Measurements from ENCODE around the gene SERPINA12. TPM values are rescaled to one million over a fixed set of nuclear protein-coding genes. Genes with fewer than 3 reads are reported as not detected.

The SERPINA12 gene
- total and polyA plus RNA-seq, 2 of the 13 experiments (the other 11 are each of a cell fraction or from before 2014, with no cell fraction given), result 0.08 TPM; not detected in 1

DNA sequence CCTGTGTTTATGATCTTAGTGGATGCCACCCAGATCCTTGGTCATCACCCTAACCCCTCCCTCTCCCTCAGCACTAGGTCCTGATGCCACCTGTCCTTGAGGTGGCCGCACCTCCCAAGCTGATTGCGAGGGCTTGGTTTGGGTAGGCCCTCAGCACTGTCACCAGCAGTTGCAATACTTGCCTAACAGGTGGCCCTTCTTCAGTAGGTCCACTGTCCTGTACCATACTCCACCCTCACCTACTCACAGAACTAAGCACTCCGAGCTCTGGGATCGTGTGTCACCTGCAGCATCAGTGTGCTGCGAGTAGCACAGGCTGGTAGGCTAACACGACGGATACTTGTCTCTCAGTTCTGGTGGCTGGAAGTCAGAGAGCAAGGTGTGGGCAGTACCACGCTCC is 14.0 kb upstream of the SERPINA12 start:
- CTCF ChIA-PET (ENCODE audit: low intra/inter-chr PET ratio, low total read pairs), result no interaction called here
- no peak for FAIRE-seq
- POLR2A ChIA-PET, result interaction anchor here (1.3 kb wide), 1 partner anchor 23 kb away, joined by 4 read pairs; no protein-coding TSS in a partner anchor
- H3K27ac ChIP-seq (ENCODE audit: extremely low read length, insufficient read depth, low read length), result no peak overlapping the region
- intact Hi-C loops (cut with micrococcal nuclease; ENCODE audit: unreplicated experiment) (no loop called here), in situ Hi-C loops (cut with HindIII; ENCODE audit: extremely low pct_ligation_motif_present, low pct_unique_long_range_greater_than_20kb) (no loop called here)
- no TSS peak for BruUV-seq (replicated peaks)
- ATAC-seq, result no peak
- no peak overlapping the region for H2AFZ ChIP-seq (ENCODE audit: low read length)
- H3K4me2 ChIP-seq (ENCODE audit: low read depth, low read length), result no peak overlapping the region
- no peaks in the 10 kb centered on the region for H3K36me3 ChIP-seq (replicated peaks in 1 of 2; ENCODE audit: control insufficient read depth in 1 of 2, insufficient read depth in 2 of 2, low read length in 2 of 2)
- H3K9me3 ChIP-seq (ENCODE audit: low read length), result no peaks in the 10 kb centered on the region
- peaks cover 64% of the 10 kb centered on the region for H3K4me1 ChIP-seq (ENCODE audit: insufficient read depth, low read length)
- H3K4me3 ChIP-seq (replicated peaks in 1 of 3; ENCODE audit: insufficient read depth in 1 of 3, low read depth in 2 of 3, low read length in 3 of 3), result no peak overlapping the region
- 96% methylated on average over 7 of the region's 8 CpGs for WGBS (ENCODE audit: low lambda C conversion rate)
- H3K79me2 ChIP-seq (ENCODE audit: insufficient read depth, low read length), result no peaks in the 10 kb centered on the region
- H3K27me3 ChIP-seq (ENCODE audit: control insufficient read depth in 1 of 2, insufficient read depth in 2 of 2, low read length in 2 of 2), result no peaks in the 10 kb centered on the region
- H3K9ac ChIP-seq (ENCODE audit: insufficient read depth, low read depth, low read length), result no peak overlapping the region
- no peak for DNase-seq (ENCODE audit: low spot score)
- TF ChIP-seq SALL1 (CRISPR knock-in tag; IDR thresholded peaks at IDR 0.05) (no peak), ZNF564 (CRISPR knock-in tag; IDR thresholded peaks at IDR 0.05) (no peak), KMT2A (CRISPR knock-in tag; IDR thresholded peaks at IDR 0.05) (no peak), PPARG (CRISPR knock-in tag; conservative IDR thresholded peaks at IDR 0.05) (no peak), ZNF329 (CRISPR knock-in tag; IDR thresholded peaks at IDR 0.05; ENCODE audit: low read depth) (no peak), ZNF567 (CRISPR knock-in tag; IDR thresholded peaks at IDR 0.05; ENCODE audit: borderline replicate concordance) (no peak), GATA4 (IDR thresholded peaks at IDR 0.05; ENCODE audit: borderline replicate concordance, low read depth) (no peak), LCORL (IDR thresholded peaks at IDR 0.05) (no peak), LCORL (CRISPR knock-in tag; IDR thresholded peaks at IDR 0.05) (no peak), ZFP41 (CRISPR knock-in tag; IDR thresholded peaks at IDR 0.05; ENCODE audit: borderline replicate concordance) (no peak), MXD4 (CRISPR knock-in tag; IDR thresholded peaks at IDR 0.05) (no peak)
- TF ChIP-seq, protein P1, sequence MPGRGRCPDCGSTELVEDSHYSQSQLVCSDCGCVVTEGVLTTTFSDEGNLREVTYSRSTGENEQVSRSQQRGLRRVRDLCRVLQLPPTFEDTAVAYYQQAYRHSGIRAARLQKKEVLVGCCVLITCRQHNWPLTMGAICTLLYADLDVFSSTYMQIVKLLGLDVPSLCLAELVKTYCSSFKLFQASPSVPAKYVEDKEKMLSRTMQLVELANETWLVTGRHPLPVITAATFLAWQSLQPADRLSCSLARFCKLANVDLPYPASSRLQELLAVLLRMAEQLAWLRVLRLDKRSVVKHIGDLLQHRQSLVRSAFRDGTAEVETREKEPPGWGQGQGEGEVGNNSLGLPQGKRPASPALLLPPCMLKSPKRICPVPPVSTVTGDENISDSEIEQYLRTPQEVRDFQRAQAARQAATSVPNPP (CRISPR knock-in tag; IDR thresholded peaks at IDR 0.05), result no peak
- H4K20me1 ChIP-seq (ENCODE audit: insufficient read depth, low read length), result no peaks in the 10 kb centered on the region

All from HepG2 (cell line).